Prostate gland (tissue), 2 donors: ENCODE data around the gene SLC31A1. TPM values are rescaled to one million over a fixed set of nuclear protein-coding genes. Genes with fewer than 3 reads are reported as not detected.
"Not testable (repeated sequence)": the region's sequence is repeated elsewhere in the genome, so short reads cannot be mapped to it uniquely, and the experiment has no call there.

Source experiments
- DNase-seq: peaks from one replicate; pipeline ENCODE4 v3.0.0-alpha.2; 2019; ENCODE audit warnings: low spot score
- H3K27ac ChIP-seq, 2 donors: fragments of 200-600 bp; sonication (generic); 2 replicates each; pipeline ENCODE4 v1.5.1; 2017 to 2019
- H3K27me3 ChIP-seq: fragments of 200-600 bp; sonication (generic); replicated peaks from 2 replicates; pipeline ENCODE4 v1.5.1; 2019; ENCODE audit not compliant: insufficient read depth
- H3K36me3 ChIP-seq, 2 donors: fragments of 200-600 bp; sonication (generic); 1 replicate in 1 of 2; 2 replicates in 1 of 2; pipeline versions ENCODE4 v1.5.1 to v1.8.1; 2017 to 2019
- H3K4me1 ChIP-seq: fragments of 200-600 bp; sonication (generic); replicated peaks from 2 replicates; pipeline ENCODE4 v1.5.1; 2019
- H3K4me3 ChIP-seq, 2 donors: fragments of 200-600 bp; sonication (generic); 2 replicates each; pipeline ENCODE4 v1.5.1; 2017 to 2019
- H3K9me3 ChIP-seq: fragments of 200-600 bp; sonication (generic); 2 replicates; pipeline ENCODE4 v1.5.1; 2017
- POLR2A ChIP-seq: fragments of 450-650 bp; IDR thresholded peaks from one replicate; pipeline ENCODE4 v1.6.1; 2016; ENCODE audit warnings: antibody characterized with exemption, mild to moderate bottlenecking
- POLR2AphosphoS5 ChIP-seq: sonication (generic); formaldehyde crosslinking; IDR thresholded peaks from one replicate; pipeline ENCODE4 v1.6.1; 2017; ENCODE audit warnings: antibody characterized with exemption
- WGBS: methylation state at CpG from one replicate; pipeline ENCODE4 v1.1.5; 2018; 5-methylcytosine and 5-hydroxymethylcytosine counted together
- intact Hi-C: fragments of 100-400 bp; cut with DNase I; formaldehyde crosslinking; loops from one replicate; pipeline ENCODE4 v1.14.2; 2022
- total RNA-seq, 2 donors: library from RNA; depleted of rRNA; stranded (reverse); fragments of >200 nt; gene quantifications; one replicate each; pipeline ENCODE4 v1.1.0, GENCODE V29; 2016
- TF ChIP-seq, protein P1 (sequence below), 4 experiments: fragments of 200-600 bp in 2 of 4; fragments of 450-650 bp in 2 of 4; sonication (generic) in 2 of 4; IDR thresholded peaks; 1 replicate in 3 of 4; 2 replicates in 1 of 4; pipeline ENCODE4 v1.5.1; 2016 to 2019; ENCODE audit warnings: antibody characterized with exemption in 4 of 4, mild to moderate bottlenecking in 2 of 4, moderate library complexity in 2 of 4

The SLC31A1 gene
- total RNA-seq, 2 donors from 2014 or later = 22.8 to 68.5 TPM

DNA sequence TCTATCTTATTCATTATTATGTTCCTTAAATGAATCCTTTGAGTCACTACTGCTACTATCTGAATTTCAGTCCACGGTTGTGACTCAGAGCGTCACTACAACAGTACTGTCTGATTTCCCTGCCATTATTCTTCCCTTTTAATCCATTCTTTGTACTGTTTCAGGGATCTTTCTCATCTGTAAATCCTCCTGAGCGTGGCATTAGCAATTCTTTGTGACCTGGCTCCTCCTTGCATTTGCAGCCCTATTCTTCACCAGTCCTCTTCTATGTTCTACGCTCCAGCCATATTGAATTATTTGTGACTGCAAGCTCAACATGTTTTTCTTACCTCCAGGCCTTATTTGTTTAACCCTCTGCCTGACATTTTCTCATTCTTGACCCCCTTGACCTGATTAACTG is 60.0 kb downstream of the SLC31A1 start:
- TF ChIP-seq POLR2A (no peak), POLR2AphosphoS5 (no peak)
- TF ChIP-seq, protein P1, sequence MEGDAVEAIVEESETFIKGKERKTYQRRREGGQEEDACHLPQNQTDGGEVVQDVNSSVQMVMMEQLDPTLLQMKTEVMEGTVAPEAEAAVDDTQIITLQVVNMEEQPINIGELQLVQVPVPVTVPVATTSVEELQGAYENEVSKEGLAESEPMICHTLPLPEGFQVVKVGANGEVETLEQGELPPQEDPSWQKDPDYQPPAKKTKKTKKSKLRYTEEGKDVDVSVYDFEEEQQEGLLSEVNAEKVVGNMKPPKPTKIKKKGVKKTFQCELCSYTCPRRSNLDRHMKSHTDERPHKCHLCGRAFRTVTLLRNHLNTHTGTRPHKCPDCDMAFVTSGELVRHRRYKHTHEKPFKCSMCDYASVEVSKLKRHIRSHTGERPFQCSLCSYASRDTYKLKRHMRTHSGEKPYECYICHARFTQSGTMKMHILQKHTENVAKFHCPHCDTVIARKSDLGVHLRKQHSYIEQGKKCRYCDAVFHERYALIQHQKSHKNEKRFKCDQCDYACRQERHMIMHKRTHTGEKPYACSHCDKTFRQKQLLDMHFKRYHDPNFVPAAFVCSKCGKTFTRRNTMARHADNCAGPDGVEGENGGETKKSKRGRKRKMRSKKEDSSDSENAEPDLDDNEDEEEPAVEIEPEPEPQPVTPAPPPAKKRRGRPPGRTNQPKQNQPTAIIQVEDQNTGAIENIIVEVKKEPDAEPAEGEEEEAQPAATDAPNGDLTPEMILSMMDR (IDR thresholded peaks at IDR 0.05) = no peak
- 95% methylated on average over 4 of the region's 4 CpGs for WGBS
- no peak overlapping the region for H3K27ac ChIP-seq
- H3K27me3 ChIP-seq = no peaks in the 10 kb centered on the region
- no peak overlapping the region for H3K4me3 ChIP-seq
- intact Hi-C loops = no loop called here
- peaks cover 0 to 9% of the 10 kb centered on the region in 2 donors for H3K36me3 ChIP-seq
- DNase-seq = no peak
- H3K9me3 ChIP-seq = no peaks in the 10 kb centered on the region
- H3K4me1 ChIP-seq = no peaks in the 10 kb centered on the region

DNA sequence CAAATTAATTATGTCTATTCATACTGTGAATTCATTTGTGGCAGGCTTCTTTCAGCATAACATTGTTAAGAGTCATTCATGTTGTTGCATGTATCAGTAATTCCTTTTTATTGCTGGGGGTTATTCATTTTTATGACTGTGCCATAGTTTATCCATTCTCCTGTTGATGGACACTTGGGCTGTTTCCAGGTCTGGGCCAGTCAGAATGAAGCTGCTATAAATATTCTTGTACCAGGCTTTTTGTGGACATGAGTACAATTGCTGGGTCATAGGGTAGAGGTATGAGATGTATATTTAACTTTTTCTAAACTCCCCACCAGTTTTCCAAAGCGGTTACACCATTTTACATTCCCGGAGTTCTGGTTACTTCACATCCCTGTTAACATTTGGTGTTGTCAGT is 67.7 kb downstream of the SLC31A1 start:
- H3K4me1 ChIP-seq = peaks cover 4% of the 10 kb centered on the region
- 96% methylated on average over 2 of the region's 2 CpGs for WGBS
- peaks cover 7 to 8% of the 10 kb centered on the region in 2 donors for H3K36me3 ChIP-seq

DNA sequence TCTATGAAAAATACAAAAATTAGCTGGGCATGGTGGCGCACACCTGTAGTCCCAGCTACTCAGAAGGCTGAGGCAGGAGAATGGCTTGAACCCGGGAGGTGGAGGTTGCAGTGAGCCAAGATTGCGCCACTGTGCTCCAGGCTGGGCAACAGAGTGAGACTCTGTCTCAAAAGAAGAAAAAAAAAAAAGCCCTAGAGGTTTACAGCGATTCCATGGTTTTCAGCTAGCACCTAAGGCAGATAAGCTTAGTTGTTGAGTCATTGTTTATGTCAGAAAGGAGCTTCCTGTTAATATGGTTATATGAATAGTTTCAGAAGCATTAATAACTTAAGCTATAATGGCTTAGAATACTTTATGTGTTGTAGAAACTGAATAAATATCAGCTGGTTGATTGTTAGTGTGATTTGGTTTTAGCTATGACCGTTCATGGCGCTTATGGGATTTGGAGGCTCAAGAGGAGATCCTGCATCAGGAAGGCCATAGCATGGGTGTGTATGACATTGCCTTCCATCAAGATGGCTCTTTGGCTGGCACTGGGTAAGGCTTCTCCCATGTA is 68.8 kb downstream of the SLC31A1 start:
- 97% methylated on average over 6 of the region's 6 CpGs for WGBS
- Histone ChIP-seq H3K4me3 (no peak overlapping the region), H3K27ac (no peak overlapping the region), H3K27me3 (no peaks in the 10 kb centered on the region), H3K36me3 (peaks cover 7 to 8% of the 10 kb centered on the region in 2 donors), H3K4me1 (peaks cover 4% of the 10 kb centered on the region), H3K9me3 (no peaks in the 10 kb centered on the region)
- TF ChIP-seq, protein P1 (IDR thresholded peaks at IDR 0.05) = no peak
- no peak for TF ChIP-seq POLR2AphosphoS5
- TF ChIP-seq POLR2A = no peak
- no peak for DNase-seq
- intact Hi-C loops = no loop called here

More for the DNA sequence above, 67.7 kb downstream of the SLC31A1 start:
- Histone ChIP-seq H3K27ac (no peak overlapping the region), H3K9me3 (no peaks in the 10 kb centered on the region), H3K4me3 (no peak overlapping the region), H3K27me3 (no peaks in the 10 kb centered on the region)
- DNase-seq = no peak
- TF ChIP-seq POLR2AphosphoS5 (no peak), POLR2A (no peak)
- TF ChIP-seq, protein P1 (IDR thresholded peaks at IDR 0.05) = no peak
- intact Hi-C loops = no loop called here

DNA sequence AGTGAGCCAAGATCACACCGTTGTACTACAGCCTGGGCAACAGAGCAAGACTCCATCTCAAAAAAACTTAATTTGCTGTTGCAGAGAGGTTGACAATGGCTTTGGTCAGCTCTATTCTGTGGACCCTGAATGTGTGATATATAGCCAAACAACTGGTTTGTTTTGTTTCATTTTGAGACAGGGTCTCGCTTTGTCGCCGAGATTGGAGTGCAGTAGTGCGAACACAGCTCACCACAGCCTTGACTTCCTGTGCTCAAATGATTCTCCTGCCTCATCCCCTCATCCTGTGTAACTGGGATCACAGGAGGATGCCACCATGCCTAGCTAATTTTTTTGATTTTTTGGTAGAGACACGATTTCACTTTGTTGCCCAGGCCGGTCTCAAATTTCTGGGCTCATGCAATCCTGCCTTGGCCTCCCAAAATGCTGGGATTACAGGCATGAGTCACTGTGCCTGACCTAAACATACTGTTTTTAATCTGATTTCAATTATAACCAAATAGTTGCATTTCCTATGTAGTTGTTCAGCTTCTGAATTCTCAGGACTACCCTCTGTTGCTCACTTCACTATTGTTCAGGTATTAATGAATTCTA is 72.0 kb downstream of the SLC31A1 start:
- H3K27ac ChIP-seq = no peak overlapping the region
- 80% methylated on average over 7 of the region's 7 CpGs for WGBS
- DNase-seq = no peak
- H3K36me3 ChIP-seq = peaks cover 7 to 8% of the 10 kb centered on the region in 2 donors
- no peak overlapping the region for H3K4me3 ChIP-seq
- H3K9me3 ChIP-seq = no peaks in the 10 kb centered on the region
- H3K27me3 ChIP-seq = no peaks in the 10 kb centered on the region
- no peak for TF ChIP-seq POLR2A
- TF ChIP-seq POLR2AphosphoS5 = no peak
- TF ChIP-seq, protein P1 (IDR thresholded peaks at IDR 0.05) = no peak
- intact Hi-C loops = no loop called here
- H3K4me1 ChIP-seq = no peaks in the 10 kb centered on the region

DNA sequence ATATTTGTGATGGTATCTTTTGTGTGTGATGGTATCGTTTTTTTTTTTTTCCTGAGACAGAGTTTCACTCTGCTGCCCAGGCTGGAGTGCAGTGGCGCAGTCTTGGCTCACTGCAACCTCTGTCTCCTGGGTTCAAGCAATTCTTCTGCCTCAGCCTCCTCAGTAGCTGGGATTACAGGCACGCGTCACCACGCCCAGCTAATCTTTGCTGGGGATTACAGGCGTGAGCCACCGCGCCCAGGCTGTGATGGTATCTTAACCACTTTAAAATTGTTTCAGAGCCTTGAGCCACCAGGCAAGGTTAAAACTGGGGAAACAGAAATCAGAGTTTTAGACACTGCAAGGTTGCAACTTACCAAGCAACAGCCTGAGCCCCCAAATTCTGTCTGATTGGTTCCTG is 74.9 kb downstream of the SLC31A1 start:
- DNase-seq, H3K4me1 ChIP-seq, H3K9me3 ChIP-seq, H3K4me3 ChIP-seq, H3K27me3 ChIP-seq, H3K27ac ChIP-seq, H3K36me3 ChIP-seq, intact Hi-C loops: not testable (repeated sequence)
- WGBS = 90% methylated on average over 8 of the region's 8 CpGs
